ENCODE data around the gene IQGAP3.

IQGAP3 gene

DNA sequence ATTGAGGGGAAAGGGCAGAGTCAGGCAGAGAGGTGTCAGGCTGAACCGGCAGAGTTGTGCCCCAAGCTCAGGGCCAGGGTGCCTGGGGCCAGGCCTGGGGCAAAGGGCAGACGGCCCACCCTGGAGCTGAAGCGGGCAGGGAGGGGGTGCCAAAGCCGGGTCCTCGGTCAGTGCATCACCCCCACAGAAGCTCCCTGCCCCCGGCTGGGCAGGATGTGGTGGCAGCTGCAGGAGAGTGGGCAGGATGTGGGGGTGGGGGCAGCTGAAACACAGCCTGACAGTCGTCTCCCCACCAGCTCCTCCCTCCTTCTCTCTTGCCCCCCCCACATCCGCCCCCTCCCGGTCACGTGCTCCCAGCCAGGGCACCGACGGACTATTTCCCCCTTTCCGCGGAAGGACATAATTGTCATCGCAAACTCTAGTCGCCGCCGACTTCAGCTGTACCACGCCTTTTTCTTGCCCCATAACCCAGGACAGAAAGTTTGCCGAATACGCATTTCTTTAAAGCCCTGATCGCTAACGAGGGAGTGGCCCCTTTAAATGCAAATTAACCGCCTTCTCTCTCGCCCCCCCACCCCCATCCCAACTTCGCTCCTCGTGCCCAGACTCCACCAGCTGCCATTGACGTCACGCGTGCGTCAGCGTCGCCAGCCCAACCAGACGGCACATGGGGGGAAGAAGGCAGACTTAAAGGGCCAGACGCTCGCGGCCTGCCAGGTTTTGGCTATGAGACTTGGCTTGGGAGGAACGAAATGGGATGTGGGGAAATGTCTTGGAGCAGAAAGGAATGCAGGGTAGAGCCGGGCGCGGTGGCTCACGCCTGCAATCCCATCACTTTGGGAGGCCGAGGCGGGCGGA lies 67.3 kb downstream of the IQGAP3 start:
- Histone ChIP-seq H3K27me3 (ENCODE audit: control insufficient read depth, insufficient read depth, low read length) (peaks cover 5% of the 10 kb centered on the region), H3K4me1 (ENCODE audit: control insufficient read depth, insufficient read depth, low read length) (peaks cover 27% of the 10 kb centered on the region), H3K4me3 (ENCODE audit: low read depth, low read length) (peak overlapping the region; percentile 42), H3K9me3 (ENCODE audit: control insufficient read depth, insufficient read depth, low read length) (no peaks in the 10 kb centered on the region), H3K36me3 (ENCODE audit: control insufficient read depth, insufficient read depth, low read length) (no peaks in the 10 kb centered on the region), H3K9ac (ENCODE audit: low read depth, low read length) (peak overlapping the region; percentile 17)

DNA sequence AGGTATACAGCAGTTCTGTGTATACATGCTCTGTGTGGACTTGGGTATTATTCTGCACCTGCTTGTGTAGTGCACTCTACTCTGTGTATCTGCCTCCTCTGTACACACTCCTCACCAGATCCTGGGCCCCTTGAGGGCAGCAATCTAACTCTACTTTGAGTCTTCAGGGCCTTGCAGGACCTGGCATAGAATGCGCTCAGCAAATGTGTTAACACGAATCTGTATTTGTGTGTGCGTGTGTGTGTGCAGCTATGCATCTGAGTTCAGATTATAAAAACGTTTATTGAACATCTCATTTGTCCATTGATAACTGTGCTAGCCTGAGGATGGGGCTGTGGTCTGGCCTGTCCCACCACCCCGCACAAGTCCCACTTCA lies 67.9 kb downstream of the IQGAP3 start:
- peak overlapping the region; percentile 42 for H3K4me3 ChIP-seq (ENCODE audit: low read depth, low read length)
- peaks cover 24% of the 10 kb centered on the region for H3K4me1 ChIP-seq (ENCODE audit: control insufficient read depth, insufficient read depth, low read length)
- peak overlapping the region; percentile 17 for H3K9ac ChIP-seq (ENCODE audit: low read depth, low read length)
- no peaks in the 10 kb centered on the region for H3K36me3 ChIP-seq (ENCODE audit: control insufficient read depth, insufficient read depth, low read length)
- H3K9me3 ChIP-seq (ENCODE audit: control insufficient read depth, insufficient read depth, low read length), result no peaks in the 10 kb centered on the region
- no peaks in the 10 kb centered on the region for H3K27me3 ChIP-seq (ENCODE audit: control insufficient read depth, insufficient read depth, low read length)

DNA sequence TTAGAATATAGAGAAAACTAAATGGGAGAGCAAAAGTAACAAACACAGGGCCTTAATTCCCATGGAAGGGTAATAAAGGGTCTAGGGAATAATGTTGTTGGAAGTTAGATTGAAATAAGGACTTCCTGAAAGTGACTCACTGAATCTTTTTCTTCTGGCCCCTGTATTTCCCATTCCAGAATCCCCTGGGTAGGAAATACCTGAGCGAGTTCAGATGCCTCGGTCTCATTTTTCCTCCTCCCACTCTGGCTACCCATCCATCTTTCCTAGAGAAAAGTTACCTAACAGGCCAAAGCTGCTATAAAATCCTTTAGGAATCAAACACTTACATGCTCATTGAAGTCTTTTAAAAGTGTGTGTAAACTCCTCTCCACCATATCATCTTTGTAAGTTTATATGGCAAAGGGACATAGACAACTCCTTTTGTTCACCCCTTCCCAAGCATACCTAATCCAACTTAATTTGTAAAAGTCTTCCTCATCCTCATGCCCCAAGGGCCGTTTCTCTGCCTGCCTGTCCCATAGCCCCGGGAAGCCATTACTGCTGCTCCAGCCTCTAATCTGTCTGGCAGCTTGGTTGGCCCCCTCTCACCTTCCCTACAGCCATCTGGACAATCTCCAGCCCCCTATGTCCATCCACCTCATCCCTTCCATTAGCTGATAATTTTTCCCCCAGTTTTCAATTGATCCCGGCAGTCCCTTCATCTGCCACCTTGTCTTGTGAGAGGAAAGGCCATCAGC lies 68.5 kb downstream of the IQGAP3 start:
- no peaks in the 10 kb centered on the region for H3K36me3 ChIP-seq (ENCODE audit: control insufficient read depth, insufficient read depth, low read length)
- no peaks in the 10 kb centered on the region for H3K27me3 ChIP-seq (ENCODE audit: control insufficient read depth, insufficient read depth, low read length)
- H3K9me3 ChIP-seq (ENCODE audit: control insufficient read depth, insufficient read depth, low read length), result no peaks in the 10 kb centered on the region
- peaks cover 24% of the 10 kb centered on the region for H3K4me1 ChIP-seq (ENCODE audit: control insufficient read depth, insufficient read depth, low read length)
- H3K9ac ChIP-seq (ENCODE audit: low read depth, low read length), result no peak overlapping the region
- H3K4me3 ChIP-seq (ENCODE audit: low read depth, low read length), result no peak overlapping the region

DNA sequence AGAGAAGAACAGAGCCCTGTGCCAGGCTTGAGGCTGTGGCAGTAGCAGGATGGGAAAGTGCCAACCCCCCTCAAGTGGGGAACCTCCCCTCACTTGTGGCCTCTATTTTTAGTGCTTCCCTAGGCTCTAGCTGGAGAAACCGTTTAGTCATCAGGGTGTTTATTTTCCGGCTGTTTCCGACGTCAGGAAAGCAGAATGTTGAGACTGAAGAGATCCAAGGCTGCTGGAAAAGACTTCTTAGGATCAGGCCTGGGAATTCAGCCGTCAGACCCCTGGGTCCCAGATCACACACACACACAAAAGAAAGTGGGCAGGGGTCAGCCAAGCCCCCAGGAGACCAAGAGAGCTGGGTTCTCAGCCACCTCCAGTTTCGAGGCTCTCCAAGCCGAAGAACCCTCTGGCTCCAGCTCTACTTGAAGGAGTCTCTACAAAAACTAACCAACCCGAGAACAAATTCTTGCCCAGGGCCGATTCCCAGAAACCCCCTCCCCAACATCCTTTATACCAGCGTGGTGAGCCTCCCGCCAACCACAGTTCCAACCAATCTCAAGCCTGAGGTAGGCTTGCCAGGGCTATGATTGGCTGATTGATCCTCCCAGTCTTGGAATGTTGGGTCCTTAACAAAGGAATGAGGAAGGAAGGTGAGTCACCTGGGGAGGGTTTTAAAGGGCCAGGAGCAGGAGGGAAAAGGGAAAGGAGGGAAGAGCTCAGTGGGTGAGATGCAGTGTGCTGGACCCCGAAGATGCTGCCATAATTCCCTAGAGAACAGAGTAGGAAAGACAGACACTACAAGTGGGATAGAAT lies 69.3 kb downstream of the IQGAP3 start:
- no peaks in the 10 kb centered on the region for H3K27me3 ChIP-seq (ENCODE audit: control insufficient read depth, insufficient read depth, low read length)
- H3K4me1 ChIP-seq (ENCODE audit: control insufficient read depth, insufficient read depth, low read length), result peaks cover 28% of the 10 kb centered on the region
- H3K36me3 ChIP-seq (ENCODE audit: control insufficient read depth, insufficient read depth, low read length), result no peaks in the 10 kb centered on the region
- no peaks in the 10 kb centered on the region for H3K9me3 ChIP-seq (ENCODE audit: control insufficient read depth, insufficient read depth, low read length)
- H3K4me3 ChIP-seq (ENCODE audit: low read depth, low read length), result peak overlapping the region; percentile 45
- peak overlapping the region; percentile 65 for H3K9ac ChIP-seq (ENCODE audit: low read depth, low read length)

DNA sequence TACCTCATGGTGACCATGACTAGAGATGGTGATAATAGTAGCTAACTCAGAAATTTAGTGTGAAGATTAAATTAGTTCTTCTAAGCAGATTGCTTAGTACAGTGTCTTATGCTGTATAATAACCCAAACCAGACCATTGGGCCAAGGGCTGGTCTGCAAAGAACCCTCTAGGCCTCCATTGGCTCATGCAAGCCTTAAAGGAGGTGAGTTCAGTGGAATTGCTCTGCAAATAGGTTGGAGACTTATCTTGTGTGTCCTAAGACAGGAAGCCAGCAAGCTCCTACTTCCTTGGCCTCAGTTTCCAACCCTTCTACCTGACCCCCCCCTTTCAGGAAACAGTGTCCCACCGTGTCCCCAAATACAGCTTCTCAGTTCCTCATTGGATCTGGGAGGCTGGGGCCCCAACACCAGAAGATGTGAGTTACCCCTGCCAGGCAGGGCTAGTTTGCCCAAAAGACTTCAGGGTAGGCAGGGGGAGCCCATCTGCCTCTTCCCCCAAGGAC lies 69.9 kb downstream of the IQGAP3 start:
- H3K9me3 ChIP-seq (ENCODE audit: control insufficient read depth, insufficient read depth, low read length), result no peaks in the 10 kb centered on the region
- no peak overlapping the region for H3K9ac ChIP-seq (ENCODE audit: low read depth, low read length)
- H3K27me3 ChIP-seq (ENCODE audit: control insufficient read depth, insufficient read depth, low read length), result no peaks in the 10 kb centered on the region
- H3K36me3 ChIP-seq (ENCODE audit: control insufficient read depth, insufficient read depth, low read length), result no peaks in the 10 kb centered on the region
- H3K4me3 ChIP-seq (ENCODE audit: low read depth, low read length), result peak overlapping the region; percentile 45
- H3K4me1 ChIP-seq (ENCODE audit: control insufficient read depth, insufficient read depth, low read length), result peaks cover 32% of the 10 kb centered on the region

DNA sequence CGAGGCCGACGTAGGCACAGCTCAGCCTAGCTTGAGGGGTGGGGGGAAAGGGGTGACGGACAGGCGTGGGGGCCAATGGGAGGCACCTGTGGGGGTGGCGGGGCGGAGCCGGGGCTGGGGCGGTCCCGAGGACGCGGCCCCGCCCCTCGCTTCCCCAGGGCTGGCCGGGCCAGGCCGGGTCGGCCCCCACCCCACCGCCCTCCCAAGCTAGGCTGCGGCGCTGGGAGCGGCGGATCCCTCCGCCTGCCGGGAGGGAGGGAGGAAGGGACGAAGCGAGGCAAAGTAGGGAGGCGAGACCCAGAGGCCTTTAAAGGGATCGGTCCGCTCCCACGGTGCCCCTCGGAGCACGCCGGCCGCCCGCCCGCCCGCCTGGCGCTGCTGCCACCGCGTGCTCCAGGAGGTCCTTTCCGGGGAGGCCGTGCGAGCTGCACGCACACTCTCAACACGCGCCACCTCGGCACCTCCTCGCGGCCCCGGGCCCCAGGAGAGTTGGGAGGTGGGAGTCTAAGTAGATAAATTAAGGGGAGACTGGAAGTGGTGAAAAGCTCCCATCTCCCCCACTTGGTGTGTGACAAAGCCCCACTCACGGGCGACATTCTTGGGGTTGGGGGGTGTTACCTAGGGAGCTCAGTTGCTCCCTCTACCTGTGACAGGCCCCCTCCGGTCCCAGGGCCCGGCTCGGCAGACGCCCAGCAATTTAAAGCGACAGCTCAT lies 71.4 kb downstream of the IQGAP3 start:
- peaks cover 43% of the 10 kb centered on the region for H3K4me1 ChIP-seq (ENCODE audit: control insufficient read depth, insufficient read depth, low read length)
- peak overlapping the region; percentile 82 for H3K4me3 ChIP-seq (ENCODE audit: low read depth, low read length)
- no peaks in the 10 kb centered on the region for H3K36me3 ChIP-seq (ENCODE audit: control insufficient read depth, insufficient read depth, low read length)
- H3K9ac ChIP-seq (ENCODE audit: low read depth, low read length), result peak overlapping the region; percentile 47
- H3K9me3 ChIP-seq (ENCODE audit: control insufficient read depth, insufficient read depth, low read length), result no peaks in the 10 kb centered on the region
- H3K27me3 ChIP-seq (ENCODE audit: control insufficient read depth, insufficient read depth, low read length), result no peaks in the 10 kb centered on the region

DNA sequence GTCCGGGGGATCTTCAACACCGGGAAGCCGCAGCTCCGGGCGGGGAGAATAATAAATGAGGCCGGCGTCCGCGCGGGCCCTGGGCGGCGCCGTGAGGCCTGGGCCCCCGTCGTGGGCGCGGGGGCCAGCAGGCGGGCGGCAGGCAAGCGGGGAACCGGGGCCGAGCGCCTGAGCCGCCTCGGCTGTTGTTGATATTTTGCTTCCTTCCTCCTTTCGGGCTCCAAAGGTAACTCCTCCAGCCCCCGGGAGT lies 71.9 kb downstream of the IQGAP3 start, which contains the start of gene MEF2D:
TSS of gene MEF2D (minus strand) at position 233 of the 250 bp plus-strand sequence. CDS start 17,483 bp downstream, outside the sequence.
- Histone ChIP-seq H3K27me3 (ENCODE audit: control insufficient read depth, insufficient read depth, low read length) (no peaks in the 10 kb centered on the region), H3K9me3 (ENCODE audit: control insufficient read depth, insufficient read depth, low read length) (no peaks in the 10 kb centered on the region), H3K4me3 (ENCODE audit: low read depth, low read length) (peak within 1 kb of the TSS; percentile 82), H3K36me3 (ENCODE audit: control insufficient read depth, insufficient read depth, low read length) (no peaks in the 10 kb centered on the region), H3K9ac (ENCODE audit: low read depth, low read length) (peak within 1 kb of the TSS; percentile 47), H3K4me1 (ENCODE audit: control insufficient read depth, insufficient read depth, low read length) (peaks cover 43% of the 10 kb centered on the region)

DNA sequence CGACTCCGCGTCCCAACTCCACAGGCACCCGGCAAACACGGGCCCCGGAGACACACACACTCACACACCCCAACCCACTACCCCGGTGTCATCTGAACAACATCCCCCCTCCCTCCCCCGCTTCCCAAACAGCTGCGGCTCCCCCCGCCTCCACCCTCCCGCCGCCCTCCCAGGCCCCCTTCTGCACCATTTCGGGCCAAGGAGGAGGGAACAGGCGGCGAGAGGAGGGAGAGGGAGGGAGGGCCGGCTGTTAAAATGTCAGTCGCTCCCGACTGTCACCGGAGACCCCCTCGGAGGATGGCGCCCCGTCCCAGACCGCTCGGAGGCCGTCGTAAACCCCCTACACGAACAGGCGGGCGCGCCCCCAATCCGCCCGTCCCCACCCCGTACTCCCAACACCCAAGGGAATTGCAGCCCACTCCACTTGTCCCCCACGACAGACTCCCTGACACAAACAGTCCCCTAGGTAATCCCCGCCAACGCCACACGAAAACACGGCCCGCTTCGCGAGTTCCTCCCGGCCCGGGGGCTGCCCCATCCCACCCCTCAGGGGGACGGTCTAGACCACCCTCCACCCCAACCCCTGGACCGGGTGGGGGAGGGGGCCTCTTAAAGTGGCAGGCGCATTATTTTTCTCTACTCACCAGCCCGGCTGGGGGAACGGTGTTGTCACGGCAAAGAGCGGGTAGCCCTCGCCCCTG lies 72.4 kb downstream of the IQGAP3 start:
- Histone ChIP-seq H3K36me3 (ENCODE audit: control insufficient read depth, insufficient read depth, low read length) (no peaks in the 10 kb centered on the region), H3K9ac (ENCODE audit: low read depth, low read length) (no peak overlapping the region), H3K9me3 (ENCODE audit: control insufficient read depth, insufficient read depth, low read length) (no peaks in the 10 kb centered on the region), H3K4me1 (ENCODE audit: control insufficient read depth, insufficient read depth, low read length) (peaks cover 43% of the 10 kb centered on the region), H3K27me3 (ENCODE audit: control insufficient read depth, insufficient read depth, low read length) (no peaks in the 10 kb centered on the region), H3K4me3 (ENCODE audit: low read depth, low read length) (peak overlapping the region; percentile 82)

DNA sequence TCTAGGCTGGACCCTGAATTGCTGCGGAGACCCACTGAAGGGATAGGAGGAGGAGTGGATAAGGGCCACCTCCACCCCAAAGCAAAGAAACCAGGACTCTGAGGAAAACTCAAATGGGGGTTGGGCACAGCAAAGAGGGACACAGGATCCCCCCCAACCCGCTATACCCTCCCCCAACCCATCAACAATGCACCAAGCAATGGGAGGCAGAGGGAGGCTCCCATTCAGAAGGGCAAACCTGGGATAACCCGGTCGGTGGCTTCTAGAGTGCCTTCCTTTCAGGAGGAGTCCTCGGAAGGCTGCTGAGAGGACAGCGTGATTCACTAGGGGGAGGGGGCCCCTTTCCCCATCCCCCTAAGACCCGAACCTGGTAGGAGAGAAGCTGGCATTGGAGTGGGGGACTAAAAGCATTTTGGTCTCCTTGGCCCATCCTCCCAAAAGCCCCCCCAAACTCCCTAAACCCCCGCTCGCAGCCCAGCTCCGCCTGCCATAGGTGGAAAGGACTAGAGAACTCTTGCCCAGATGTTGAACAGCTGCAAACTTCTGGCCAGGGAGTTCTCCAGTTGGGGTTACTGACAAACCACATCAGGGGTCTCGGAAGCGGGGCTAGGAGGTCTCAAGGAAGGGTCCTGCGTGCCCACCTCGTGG lies 73.0 kb downstream of the IQGAP3 start:
- Histone ChIP-seq H3K4me3 (ENCODE audit: low read depth, low read length) (peak overlapping the region; percentile 82), H3K36me3 (ENCODE audit: control insufficient read depth, insufficient read depth, low read length) (no peaks in the 10 kb centered on the region), H3K9me3 (ENCODE audit: control insufficient read depth, insufficient read depth, low read length) (no peaks in the 10 kb centered on the region), H3K27me3 (ENCODE audit: control insufficient read depth, insufficient read depth, low read length) (no peaks in the 10 kb centered on the region), H3K4me1 (ENCODE audit: control insufficient read depth, insufficient read depth, low read length) (peaks cover 40% of the 10 kb centered on the region), H3K9ac (ENCODE audit: low read depth, low read length) (peak overlapping the region; percentile 24)

DNA sequence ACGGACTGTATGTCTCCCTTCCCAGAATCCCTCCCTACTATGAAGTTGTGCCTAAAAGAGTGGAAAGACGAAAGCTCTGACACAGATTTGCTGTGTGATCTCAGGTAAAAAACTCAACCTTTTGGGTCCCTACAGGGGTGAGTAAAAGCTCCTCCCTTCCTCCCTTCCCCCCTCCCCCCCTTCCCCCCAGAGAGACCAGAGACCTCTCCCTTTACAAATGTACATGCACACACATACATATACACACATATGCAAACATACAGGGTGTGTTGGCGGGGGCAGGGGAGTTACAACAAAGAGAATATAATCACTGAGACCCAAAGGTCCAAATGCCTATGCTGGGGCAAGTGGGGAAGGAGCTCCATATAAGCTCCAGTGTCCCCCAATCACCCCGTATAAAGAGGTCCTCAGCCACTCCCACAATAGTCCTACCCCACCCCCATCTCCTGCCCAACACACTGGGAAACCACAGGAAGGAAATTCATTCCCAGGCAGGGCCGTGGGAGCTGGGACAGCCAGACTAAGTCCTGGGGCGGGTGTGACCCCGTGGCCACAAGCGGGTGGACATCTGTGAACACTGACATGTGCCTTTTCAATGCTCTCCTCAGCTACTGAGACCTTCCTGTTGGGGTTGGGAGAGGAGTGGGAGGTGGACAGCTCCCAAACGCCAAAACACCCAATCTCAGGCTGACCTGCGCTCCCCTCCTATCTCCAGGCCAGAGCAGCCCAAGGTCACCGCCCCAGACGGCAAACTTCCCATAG lies 73.8 kb downstream of the IQGAP3 start:
- no peaks in the 10 kb centered on the region for H3K36me3 ChIP-seq (ENCODE audit: control insufficient read depth, insufficient read depth, low read length)
- H3K4me3 ChIP-seq (ENCODE audit: low read depth, low read length), result peak overlapping the region; percentile 82
- no peak overlapping the region for H3K9ac ChIP-seq (ENCODE audit: low read depth, low read length)
- H3K27me3 ChIP-seq (ENCODE audit: control insufficient read depth, insufficient read depth, low read length), result no peaks in the 10 kb centered on the region
- H3K4me1 ChIP-seq (ENCODE audit: control insufficient read depth, insufficient read depth, low read length), result peaks cover 40% of the 10 kb centered on the region
- no peaks in the 10 kb centered on the region for H3K9me3 ChIP-seq (ENCODE audit: control insufficient read depth, insufficient read depth, low read length)

Data from iPS-15b (cell line).